DMS153 treated with DMSO at 0.1 percent for 48 hours (cell line): ENCODE results near the gene DCTN3.

Source experiments
- DNase-seq: peaks from one replicate; lab custom pipeline; 2025; ENCODE audit not compliant: unreplicated experiment; lab: John Stamatoyannopoulos, UW

DCTN3 gene

DNA sequence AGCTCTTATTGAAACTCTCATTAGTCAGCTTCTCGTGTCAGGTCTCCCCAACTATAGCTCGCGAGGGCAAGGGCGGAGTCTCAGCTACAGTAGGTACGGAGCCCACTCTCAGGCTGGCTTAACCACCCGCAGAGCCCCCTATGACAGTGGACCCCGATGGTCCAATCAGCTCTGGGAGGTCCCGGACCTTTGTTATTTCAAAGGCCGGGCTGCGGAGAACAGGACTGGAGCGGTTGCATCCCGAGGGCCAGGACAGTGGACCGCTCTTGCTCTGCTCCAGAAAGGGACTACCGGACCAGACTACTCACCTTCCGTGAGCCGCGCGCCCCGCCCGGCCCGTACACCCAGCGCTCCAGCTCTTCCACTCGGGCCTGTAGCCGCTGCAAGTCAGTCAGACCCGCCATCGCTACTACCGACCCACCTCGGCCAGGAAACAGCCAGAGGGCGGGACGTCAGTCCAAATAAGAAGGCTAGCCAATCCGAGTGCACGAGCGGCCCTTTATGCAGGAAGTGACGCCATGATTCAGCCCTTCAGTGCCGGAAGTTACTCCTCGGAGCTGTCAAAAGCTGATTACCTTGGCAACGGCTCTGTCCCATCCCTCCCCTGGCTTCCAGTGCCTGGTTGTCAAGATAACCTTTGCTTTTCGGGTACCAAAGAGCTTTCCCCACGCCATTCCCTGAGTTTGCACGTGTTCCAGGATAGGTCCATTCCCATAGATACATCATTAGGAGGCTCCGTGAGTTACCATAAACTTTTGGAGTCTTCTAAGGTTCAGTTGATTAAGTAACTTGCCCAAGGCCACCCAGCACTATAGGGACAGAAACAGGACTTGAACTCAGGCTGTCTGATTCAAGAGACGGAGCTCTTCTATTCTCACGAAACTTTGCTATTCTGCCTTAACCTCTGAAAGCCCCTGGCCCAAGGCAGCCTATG, at the start of gene DCTN3:
DCTN3 (minus strand) TSS at position 435 of the 934 bp plus-strand sequence; CDS start at position 404, 31 bp downstream.
- peak; percentile 74 for DNase-seq

DNA sequence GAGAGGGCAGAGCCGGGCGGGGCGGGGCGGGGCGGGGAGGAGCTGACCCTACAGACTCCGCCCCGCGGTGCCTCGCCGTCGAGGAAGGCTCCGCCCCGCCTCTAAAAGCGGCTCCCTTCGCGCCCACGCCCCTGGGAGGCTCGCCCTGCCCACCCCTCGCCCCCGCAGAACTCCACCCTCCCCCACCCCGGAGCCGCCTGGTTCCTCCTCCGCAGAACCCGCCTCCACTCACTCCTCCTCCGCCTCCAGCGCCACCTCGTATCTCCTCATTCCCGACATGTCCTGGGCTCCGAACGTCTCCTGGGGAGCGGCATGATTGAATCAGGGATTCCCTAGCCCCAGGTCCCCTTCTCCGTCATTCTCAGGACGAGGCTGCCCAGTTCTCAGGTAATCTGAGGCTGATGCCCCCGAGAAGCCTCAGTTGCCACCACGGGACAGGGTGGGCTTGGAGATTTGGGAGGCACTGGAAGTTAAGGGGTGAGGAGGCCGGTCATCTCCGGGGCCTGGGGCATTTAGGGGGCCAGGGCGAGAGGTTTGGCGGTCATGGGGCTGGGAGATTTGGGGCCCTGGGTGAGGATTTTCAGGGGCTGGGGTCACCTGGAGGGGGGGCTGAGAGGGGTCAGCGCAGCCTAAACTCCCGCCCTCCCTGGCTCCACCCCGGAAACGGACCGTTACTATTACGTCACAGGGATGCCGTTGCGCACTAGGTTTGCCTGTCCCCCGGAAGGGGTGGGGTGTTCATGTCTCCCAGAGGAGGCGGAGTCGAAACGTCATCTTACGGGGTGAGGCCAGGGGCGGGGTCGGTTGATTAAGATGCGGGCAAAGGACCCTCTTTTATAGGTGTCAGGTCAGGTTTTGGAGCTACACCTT, 45.3 kb upstream of the DCTN3 start:
- DNase-seq = peak; percentile 81

DNA sequence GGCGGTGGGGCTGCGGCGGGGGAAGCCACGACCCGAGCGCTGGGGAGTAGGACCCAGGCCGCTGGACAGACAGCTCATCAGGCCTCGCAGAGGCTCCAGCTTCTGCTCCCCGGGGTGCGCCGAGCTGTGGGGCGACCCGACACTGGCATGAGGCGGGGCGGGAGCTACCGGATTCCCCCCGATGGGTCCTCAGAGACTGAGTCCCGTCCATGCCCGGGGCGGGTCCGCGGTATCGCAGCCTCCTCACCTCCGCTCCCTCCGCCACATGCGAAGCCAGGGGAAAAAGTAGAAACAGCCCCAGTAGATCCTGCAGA, 44.7 kb upstream of the DCTN3 start:
- DNase-seq = no peak

DNA sequence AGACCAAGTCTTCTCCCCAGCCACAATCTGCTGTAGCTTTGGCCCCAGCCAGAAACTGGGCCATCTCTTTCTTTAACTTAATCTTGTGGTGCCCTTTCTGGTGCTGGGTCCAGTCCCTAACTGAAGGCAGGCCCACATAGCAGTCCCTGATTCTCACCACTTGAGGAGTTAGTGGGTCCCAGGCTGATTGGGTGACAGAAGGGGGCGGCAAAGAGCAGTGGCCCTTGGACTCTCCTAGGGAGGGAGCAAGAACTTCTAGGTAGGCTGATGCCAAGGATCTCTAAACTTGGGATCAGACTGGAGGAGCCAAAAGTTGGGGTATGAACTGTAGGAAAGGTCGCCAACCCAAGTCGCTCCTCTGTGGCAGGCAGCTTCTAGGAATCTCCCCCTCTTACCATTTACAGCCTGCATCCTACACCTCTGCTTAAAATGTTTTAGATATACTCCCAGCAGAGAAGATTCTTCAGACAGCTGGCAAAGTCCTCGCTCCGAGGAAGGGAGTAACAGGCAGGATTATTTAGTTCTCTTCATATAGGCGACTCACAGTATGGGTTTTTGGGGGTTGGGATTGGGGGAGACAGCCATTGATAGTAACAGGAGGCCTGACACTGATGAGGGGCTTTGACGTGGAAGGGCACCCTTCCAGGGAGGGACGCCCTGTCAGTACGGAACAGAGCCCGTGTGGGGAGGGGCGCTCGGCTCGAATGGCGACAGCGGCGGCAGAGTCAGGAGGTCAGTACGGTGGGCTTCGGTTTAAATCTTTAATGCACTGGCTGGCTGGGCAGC, 44.2 kb upstream of the DCTN3 start:
- DNase-seq = peak; percentile 29

DNA sequence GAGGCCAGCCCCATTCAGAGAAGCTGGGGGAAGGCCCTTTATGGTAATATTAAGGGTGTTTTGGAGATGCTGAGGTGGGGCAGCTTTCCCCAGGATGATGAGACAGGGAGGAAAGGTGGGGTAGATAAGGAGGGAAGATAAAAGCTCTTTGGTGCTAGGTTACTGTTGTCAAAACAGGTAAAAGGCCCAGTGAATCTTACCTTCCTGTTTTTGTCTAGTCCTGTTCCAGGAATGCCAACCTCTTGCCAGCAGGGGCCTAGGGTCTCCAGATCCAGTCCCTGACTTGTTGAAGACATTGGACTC, 43.0 kb upstream of the DCTN3 start:
- no peak for DNase-seq

DNA sequence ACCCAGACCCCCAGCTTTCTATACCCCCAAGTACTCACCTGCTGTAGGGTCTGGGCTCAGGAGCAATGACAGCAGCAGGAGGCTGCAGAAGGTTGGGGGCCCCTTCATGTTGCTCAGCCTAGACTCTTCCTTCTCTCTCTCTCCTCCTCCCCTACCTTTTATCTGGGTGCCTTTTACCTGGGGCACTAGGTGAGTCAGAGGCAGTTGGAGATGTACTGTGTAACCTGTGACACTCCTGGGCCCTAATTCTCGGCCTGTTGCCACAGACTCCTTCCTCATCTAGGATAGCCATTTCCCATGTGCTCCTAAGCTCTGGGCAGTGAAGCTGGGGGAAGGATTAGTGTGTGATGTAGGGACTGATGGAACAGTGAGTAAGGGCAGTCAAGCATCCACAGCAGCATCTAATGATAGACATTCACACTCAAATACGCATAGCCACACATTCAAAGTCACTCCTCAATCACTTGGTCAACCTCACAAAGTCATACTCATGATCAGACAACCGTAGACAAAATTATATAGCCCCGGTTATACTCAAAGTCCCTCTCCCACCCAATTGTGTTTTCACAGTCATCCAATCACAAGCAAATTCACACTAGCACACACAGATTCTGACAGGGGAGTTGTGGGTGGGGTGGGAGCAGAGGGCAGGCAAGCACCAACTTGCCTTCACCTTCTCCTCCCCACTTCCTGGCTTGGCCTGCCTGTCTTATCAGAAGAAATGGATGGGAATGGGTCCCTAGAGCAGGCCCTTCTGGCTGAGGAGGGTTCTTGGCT, 42.4 kb upstream of the DCTN3 start, which contains the start of gene CCL27:
CCL27 (minus strand) TSS at position 132 of the 777 bp plus-strand sequence; CDS start at position 108, 24 bp downstream.
- DNase-seq = no peak

DNA sequence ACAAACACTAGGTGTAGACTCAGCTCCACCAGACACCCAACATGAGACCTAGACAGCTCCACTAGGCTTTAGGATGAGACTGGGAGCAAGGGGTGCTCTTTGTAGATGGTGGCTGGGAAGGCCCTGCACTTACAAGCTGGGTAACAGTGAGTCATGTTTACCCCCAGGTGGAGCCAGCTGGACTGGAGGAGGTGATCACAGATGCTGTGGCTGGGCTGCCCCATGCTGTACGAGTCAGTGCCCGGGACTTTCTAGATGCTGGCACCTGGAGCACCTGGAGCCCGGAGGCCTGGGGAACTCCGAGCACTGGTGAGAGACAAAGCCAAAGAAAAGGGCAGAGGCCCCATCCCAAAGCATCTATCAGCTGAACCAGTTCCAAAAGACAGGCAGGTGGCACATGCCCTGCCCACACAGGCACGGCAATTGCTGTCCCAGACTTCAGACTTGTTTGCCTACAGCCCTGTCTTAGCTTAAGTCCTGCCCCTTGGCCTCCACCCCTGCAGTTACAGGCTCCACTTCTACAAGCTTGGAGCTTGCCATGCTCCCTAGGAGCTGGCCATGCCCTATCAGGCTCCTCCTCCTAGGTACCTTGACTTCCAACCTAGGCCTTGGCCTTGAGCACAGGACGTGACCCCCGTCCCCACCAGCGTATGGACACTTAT, 39.4 kb upstream of the DCTN3 start:
- DNase-seq = no peak

DNA sequence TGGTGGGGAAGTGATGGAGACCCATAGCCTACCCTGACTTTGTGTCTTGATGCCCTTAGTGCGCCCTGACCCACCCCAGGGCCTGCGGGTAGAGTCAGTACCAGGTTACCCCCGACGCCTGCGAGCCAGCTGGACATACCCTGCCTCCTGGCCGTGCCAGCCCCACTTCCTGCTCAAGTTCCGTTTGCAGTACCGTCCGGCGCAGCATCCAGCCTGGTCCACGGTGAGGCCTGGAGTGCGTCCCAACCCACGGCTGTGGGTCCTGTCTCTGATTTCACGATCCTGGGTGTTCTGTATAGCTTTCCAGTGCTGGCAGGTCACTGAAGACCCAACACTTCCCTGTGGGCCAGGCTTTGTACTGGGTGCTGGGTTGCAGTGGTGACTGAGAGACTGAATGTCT, 38.2 kb upstream of the DCTN3 start:
- no peak for DNase-seq

DNA sequence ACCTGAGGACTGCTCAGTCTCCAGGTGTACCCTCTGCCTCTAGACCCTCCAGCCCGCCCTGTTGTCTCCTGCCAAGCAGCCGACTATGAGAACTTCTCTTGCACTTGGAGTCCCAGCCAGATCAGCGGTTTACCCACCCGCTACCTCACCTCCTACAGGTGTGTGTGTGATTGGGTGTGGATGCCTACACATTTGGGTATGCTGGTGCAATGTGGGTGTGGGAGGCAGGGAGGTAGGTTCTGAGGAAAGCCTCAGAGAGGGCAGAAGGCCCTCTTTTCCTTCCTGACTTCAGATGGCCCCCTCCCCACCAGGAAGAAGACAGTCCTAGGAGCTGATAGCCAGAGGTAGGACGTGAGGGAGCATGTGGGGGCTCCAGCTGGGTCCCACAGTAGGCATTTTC, 36.7 kb upstream of the DCTN3 start:
- DNase-seq = no peak

DNA sequence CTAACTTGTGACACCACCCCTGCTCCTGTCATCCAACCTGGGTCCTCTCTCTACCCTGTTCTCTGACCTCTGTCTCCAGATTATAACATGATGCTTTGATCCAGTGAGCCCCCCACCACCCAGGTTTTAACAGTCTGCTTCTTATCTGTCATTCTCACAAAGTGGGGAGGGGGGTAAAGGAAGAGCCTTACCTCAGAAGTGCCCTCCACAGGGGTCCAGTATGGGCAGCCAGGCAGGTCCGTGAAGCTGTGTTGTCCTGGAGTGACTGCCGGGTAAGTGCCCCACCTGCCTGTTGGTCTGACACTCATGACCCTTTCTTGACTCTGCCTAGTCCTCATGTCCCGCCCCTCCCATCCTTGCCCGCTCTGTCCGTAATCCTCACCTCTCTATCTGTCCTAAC, 35.1 kb upstream of the DCTN3 start:
- DNase-seq = no peak

DNA sequence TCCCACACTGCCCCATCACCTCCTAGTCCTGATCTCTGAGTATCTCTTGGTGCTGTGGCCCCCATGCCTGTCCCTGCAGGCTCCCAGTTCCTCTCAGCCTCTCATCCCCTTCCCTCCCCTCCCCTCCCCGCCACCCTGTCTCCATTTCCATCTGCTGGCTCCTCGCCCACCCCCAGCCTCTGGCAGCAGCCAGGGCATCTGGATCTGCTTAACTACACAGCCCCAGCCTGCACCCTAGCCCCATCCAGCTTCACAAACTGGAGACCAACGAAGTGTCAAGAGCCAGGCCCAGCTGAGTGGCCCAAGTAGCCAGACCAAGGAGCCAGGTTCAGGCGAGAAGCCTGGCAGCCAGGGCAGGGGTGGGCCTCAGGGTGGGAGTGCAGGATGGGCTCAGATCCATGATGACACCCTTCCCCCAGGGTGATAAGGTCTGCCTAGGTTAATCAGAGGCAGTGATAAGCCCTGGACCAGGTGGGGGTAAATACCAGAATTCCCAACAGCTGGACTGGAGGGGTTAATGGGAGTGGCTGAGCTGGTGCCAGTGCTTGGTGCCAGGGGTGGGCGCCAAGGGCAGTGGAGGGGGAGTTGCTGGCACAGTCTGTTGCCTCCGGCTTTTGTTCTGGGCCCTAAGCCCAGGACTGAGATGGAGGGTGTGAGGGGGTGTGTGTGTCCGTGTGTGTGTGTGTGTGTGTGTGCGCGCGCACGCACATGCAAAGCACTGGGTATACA, 34.2 kb upstream of the DCTN3 start:
- DNase-seq = no peak

DNA sequence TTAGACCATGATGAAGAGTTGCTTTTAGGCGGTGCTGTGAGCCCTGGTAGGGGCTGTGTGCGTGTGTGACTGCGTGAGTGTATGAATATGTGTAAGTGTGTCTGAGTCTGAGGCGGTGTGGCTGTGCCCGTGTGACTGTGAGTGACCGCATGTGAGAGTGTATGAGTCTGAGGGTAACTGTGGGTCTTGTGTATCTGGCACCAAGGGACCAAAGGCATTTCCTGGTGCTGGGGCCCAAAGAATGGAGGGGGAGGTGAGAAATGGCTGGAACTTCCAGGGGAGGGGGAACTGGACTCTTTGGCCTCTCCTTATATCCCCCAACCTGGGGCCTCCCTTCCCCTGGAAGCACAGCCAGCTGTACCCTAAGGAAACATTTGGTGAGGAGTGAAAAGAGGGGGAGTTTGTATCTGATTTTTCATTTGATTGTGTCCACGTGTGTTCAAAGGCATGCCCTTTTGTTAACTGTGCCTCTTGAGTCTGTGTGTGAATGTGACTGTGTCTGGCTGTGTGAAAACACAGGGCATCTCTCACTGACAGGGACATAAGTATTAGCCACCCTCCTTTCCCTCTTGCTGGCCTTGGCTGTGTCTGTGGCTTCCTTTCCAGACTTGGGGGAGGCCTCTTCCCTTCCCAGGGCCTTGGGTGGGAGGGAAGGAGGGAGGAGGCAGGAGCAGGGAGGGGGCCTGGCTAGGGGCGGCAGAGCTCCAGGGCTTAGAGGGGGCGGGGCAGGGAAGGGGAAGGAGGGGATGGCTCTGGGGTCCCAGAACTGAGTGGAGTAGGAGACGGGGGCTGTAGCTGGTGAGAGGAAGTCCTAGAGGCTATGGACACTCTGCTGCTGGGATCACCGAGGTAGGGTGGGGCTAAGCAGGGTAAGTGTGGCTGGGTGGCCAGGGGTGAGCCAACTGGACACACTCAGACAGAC, 33.1 kb upstream of the DCTN3 start:
- DNase-seq = no peak

DNA sequence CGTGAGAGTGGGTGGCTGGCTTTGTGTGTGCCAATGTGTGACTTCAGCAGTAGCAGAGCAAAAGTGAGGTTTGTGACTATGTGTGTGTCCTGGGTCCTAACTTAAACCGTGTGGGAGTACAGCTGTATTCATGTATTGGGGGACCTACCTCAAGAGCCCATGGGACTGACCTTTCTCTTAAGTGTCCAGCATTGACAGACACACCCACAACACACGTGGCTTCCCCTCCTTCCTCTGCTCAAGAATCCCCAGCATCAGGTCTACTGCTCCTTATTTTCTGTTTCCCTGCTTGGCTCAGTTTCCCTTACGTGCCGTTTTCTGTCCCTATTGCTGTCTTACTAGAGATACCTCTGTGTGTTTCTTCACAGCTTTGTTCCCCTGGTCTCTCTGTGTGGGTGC, 32.3 kb upstream of the DCTN3 start:
- DNase-seq = no peak

DNA sequence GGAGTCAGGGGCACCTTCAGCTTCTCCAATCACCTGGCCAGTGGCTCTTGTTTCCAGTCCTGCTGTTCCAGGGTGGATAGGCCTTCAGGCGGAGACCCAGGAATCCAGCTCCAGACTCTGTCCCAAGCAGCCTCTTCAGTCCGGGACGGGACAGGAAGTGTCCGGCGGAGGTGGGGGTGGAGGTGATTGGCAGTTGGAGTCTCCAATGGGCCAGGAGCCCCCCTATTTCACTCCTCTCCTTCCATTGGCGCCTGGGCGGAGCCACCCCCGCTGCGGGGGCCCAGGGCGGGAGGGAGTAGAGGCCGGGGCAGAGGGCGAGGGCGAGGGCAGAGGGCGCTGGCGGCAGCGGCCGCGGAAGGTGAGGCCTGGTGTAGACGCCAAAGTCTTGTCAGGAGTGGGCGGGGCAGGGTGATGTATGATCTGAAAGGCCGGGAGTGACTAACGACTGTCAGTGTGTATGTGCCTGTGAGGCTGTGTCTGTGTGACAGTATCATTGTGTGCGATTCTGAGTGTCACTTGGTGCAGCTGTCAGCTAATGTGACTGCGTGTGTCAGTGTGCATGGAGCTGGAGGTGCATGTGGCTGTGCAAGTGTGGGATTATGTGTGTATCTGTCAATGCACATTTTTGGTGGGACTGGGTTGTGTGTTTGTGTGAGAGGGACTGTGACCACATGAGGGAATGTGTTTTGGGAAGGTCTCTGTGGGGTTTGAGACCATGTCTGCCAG, 31.7 kb upstream of the DCTN3 start, which contains the start of gene IL11RA:
IL11RA (plus strand) TSS at position 310 of the 726 bp plus-strand sequence. CDS start 3,033 bp downstream, outside the sequence.
- DNase-seq = peak; percentile 63

DNA sequence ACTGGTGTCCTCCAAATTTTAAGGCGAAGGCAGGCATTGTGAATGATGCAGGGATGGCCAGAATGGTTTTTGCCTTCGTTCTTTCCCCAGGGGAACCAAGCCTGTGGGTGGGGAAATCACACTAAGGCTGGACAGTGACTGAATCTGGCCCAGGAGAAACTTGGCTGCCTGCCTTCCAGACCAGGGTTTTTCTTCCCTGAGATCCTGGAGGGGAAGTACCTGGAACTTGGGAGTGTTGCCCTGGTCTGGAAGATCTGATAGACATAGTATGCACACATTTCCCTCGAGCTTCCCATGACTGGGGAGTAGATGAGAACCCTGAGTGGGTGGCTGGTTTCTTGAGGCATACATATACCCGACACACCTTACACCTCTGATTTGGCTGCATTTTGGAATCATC, 31.0 kb upstream of the DCTN3 start:
- no peak for DNase-seq

DNA sequence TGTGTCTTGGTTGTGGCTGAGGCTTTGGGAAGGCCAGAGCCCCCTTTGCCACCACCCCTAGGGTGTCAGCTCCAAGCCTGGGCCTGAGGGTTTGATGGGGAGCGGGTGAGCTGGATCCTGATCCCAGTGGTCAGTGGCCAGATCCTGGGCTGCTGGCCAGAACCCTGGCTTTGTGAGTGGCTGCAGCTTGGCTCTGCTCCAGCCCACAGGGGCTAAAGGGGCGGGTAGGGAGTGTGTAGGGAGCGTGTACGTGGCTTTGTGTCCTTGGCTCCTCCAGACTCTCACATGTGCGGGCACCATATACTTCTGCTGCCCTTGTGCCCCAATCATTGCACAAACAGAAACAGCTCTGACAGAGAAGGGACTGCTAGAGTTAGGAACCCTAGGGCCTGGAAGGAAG, 30.5 kb upstream of the DCTN3 start:
- DNase-seq = no peak

DNA sequence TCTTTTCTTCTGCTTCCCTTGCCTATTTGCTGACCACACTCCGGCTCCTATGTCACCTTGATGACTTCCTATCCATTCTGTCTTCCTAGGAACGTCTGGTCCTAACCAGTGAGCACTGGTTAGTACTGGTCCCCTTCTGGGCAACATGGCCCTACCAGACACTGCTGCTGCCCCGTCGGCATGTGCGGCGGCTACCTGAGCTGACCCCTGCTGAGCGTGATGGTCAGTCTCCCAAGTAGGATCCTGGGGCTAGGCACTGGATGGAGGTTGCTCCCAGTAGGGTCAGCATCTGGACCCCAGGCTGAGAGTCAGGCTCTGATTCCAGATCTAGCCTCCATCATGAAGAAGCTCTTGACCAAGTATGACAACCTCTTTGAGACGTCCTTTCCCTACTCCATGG, 28.4 kb upstream of the DCTN3 start:
- DNase-seq = no peak

DNA sequence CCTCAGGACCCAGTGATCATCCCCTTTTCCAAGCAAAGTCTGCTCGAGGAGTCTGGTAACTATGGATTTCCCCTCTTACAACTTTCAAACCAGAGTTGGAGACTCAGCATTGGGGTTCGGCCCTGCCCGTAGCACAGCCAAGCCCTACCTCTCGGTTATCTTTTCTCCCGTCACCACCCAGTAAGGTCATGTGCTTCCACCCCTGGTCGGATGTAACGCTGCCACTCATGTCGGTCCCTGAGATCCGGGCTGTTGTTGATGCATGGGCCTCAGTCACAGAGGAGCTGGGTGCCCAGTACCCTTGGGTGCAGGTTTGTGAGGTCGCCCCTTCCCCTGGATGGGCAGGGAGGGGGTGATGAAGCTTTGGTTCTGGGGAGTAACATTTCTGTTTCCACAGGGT, 27.4 kb upstream of the DCTN3 start:
- DNase-seq = no peak
